Measurements from ENCODE around the gene FGD4.

GRCh38 chr12:32647275-32647674 is 247.9 kb downstream of the FGD4 start:
- TF ChIP-seq, protein P1, sequence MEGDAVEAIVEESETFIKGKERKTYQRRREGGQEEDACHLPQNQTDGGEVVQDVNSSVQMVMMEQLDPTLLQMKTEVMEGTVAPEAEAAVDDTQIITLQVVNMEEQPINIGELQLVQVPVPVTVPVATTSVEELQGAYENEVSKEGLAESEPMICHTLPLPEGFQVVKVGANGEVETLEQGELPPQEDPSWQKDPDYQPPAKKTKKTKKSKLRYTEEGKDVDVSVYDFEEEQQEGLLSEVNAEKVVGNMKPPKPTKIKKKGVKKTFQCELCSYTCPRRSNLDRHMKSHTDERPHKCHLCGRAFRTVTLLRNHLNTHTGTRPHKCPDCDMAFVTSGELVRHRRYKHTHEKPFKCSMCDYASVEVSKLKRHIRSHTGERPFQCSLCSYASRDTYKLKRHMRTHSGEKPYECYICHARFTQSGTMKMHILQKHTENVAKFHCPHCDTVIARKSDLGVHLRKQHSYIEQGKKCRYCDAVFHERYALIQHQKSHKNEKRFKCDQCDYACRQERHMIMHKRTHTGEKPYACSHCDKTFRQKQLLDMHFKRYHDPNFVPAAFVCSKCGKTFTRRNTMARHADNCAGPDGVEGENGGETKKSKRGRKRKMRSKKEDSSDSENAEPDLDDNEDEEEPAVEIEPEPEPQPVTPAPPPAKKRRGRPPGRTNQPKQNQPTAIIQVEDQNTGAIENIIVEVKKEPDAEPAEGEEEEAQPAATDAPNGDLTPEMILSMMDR (IDR thresholded peaks at IDR 0.05), result no peak
- no peak for TF ChIP-seq POLR2A (IDR thresholded peaks at IDR 0.05)
